ENCODE measurements around the gene CTBP2. TPM values are rescaled to one million over a fixed set of nuclear protein-coding genes. Genes with fewer than 3 reads are reported as not detected.

CTBP2 gene
- total and polyA plus RNA-seq, 10 donors = 6.7 to 74.4 (median 40.1) TPM

GRCh38 chr10:125156739-125157480 lies 3.5 kb downstream of the CTBP2 start:
- Histone ChIP-seq H3K27me3 (replicated peaks in 1 of 7) (peaks cover 0 to 86% (median 11%) of the 10 kb centered on the region in 7 donors), H3K4me1 (peaks cover 21 to 89% (median 70%) of the 10 kb centered on the region in 6 donors), H3K36me3 (no peaks in the 10 kb centered on the region), H3K27ac (peak overlapping the region in 2 of 8 donors; percentile 95 to 97), H3K9me3 (no peaks in the 10 kb centered on the region), H3K4me3 (peak overlapping the region in 3 of 8 donors; percentile 72 to 90 (median 79))
- TF ChIP-seq POLR2A (IDR thresholded peaks at IDR 0.05) = no peak
- TF ChIP-seq POLR2AphosphoS5 (IDR thresholded peaks at IDR 0.05) = no peak
- no peak for TF ChIP-seq CTCF (IDR thresholded peaks at IDR 0.05 in 8 of 11, conservative IDR thresholded peaks at IDR 0.05 in 3 of 11)
- WGBS, 5 donors = 36 to 54% (median 49%) methylated on average over 13 of the region's 13 CpGs
- DNase-seq = no peak
- intact Hi-C loops (cut with DNase I; ENCODE audit: low total_unique reads) = loop anchor here (10.0 kb wide), 1 partner anchor 112 kb away; no protein-coding TSS in a partner anchor

GRCh38 chr10:125156196-125156595 lies 4.2 kb downstream of the CTBP2 start:
- H3K27me3 ChIP-seq (replicated peaks in 1 of 7) = peaks cover 0 to 86% (median 11%) of the 10 kb centered on the region in 7 donors
- H3K4me3 ChIP-seq = no peak overlapping the region
- peaks cover 23 to 89% (median 70%) of the 10 kb centered on the region in 6 donors for H3K4me1 ChIP-seq
- peaks cover 0 to under 1% (median 0%) of the 10 kb centered on the region in 6 donors for H3K36me3 ChIP-seq
- 59 to 84% (median 72%) methylated on average over 3 of the region's 3 CpGs for WGBS, 5 donors
- no peak for DNase-seq
- intact Hi-C loops (cut with DNase I; ENCODE audit: low total_unique reads) = loop anchor here (10.0 kb wide), 1 partner anchor 111 kb away; no protein-coding TSS in a partner anchor
- TF ChIP-seq POLR2A (IDR thresholded peaks at IDR 0.05) (no peak), POLR2AphosphoS5 (IDR thresholded peaks at IDR 0.05) (no peak), CTCF (IDR thresholded peaks at IDR 0.05 in 8 of 11, conservative IDR thresholded peaks at IDR 0.05 in 3 of 11) (no peak)
- H3K9me3 ChIP-seq = no peaks in the 10 kb centered on the region
- H3K27ac ChIP-seq = no peak overlapping the region

- peaks cover 0 to 84% (median 11%) of the 10 kb centered on the region in 7 donors for H3K27me3 ChIP-seq (replicated peaks in 1 of 7)
- 33 to 52% (median 42%) methylated on average over 8 of the region's 8 CpGs for WGBS, 5 donors
- no peak for DNase-seq
- peak overlapping the region in 3 of 8 donors; percentile 6 to 38 (median 16) for H3K27ac ChIP-seq
- intact Hi-C loops (cut with DNase I; ENCODE audit: low total_unique reads) = loop anchor here (10.0 kb wide), 1 partner anchor 110 kb away; no protein-coding TSS in a partner anchor
- H3K4me3 ChIP-seq = no peak overlapping the region
- no peaks in the 10 kb centered on the region for H3K9me3 ChIP-seq
- H3K4me1 ChIP-seq = peaks cover 23 to 93% (median 69%) of the 10 kb centered on the region in 6 donors
- TF ChIP-seq CTCF (IDR thresholded peaks at IDR 0.05 in 8 of 11, conservative IDR thresholded peaks at IDR 0.05 in 3 of 11) = no peak
- TF ChIP-seq POLR2A (IDR thresholded peaks at IDR 0.05) = no peak
- TF ChIP-seq POLR2AphosphoS5 (IDR thresholded peaks at IDR 0.05) = no peak
- peaks cover 0 to 6% (median 0%) of the 10 kb centered on the region in 6 donors for H3K36me3 ChIP-seq
Measured at GRCh38 chr10:125155101-125155500, 5.3 kb downstream of the CTBP2 start.

- H3K27ac ChIP-seq = peak overlapping the region in 3 of 8 donors; percentile 6 to 38 (median 16)
- intact Hi-C loops (cut with DNase I; ENCODE audit: low total_unique reads) = loop anchor here (10.0 kb wide), 1 partner anchor 110 kb away; no protein-coding TSS in a partner anchor
- no peaks in the 10 kb centered on the region for H3K9me3 ChIP-seq
- peaks cover 0 to 6% (median 0%) of the 10 kb centered on the region in 6 donors for H3K36me3 ChIP-seq
- peaks cover 0 to 84% (median 11%) of the 10 kb centered on the region in 7 donors for H3K27me3 ChIP-seq (replicated peaks in 1 of 7)
- WGBS, 5 donors = 24 to 32% (median 27%) methylated on average over 6 of the region's 6 CpGs
- no peak for TF ChIP-seq CTCF (IDR thresholded peaks at IDR 0.05 in 8 of 11, conservative IDR thresholded peaks at IDR 0.05 in 3 of 11)
- H3K4me3 ChIP-seq = no peak overlapping the region
- no peak for DNase-seq
- H3K4me1 ChIP-seq = peaks cover 23 to 95% (median 75%) of the 10 kb centered on the region in 6 donors
Measured at GRCh38 chr10:125154529-125154928, 5.8 kb downstream of the CTBP2 start.

All from spleen (tissue), 11 donors.